Mesothelial cell of epicardium (in vitro differentiated cells): ENCODE measurements around the gene ARHGEF28. TPM values are rescaled to one million over a fixed set of nuclear protein-coding genes. Genes with fewer than 3 reads are reported as not detected.

Experiments
- DNase-seq, 2 experiments: peaks; one replicate each; pipeline ENCODE4 v3.0.0; 2021; ENCODE audit warnings: low spot score in 2 of 2; ENCODE audit not compliant: unreplicated experiment in 2 of 2
- H3K27ac Mint-ChIP-seq: 2 replicates; pipeline ENCODE4 v1.8.0; 2021; ENCODE audit warnings: mixed read lengths
- H3K27me3 Mint-ChIP-seq: 2 replicates; pipeline ENCODE4 v1.8.0; 2021; ENCODE audit warnings: low read depth, mixed read lengths
- H3K36me3 Mint-ChIP-seq: 2 replicates; pipeline ENCODE4 v1.8.0; 2021; ENCODE audit warnings: mixed read lengths
- H3K4me1 Mint-ChIP-seq: 2 replicates; pipeline ENCODE4 v1.8.0; 2021; ENCODE audit warnings: mixed read lengths
- H3K4me3 Mint-ChIP-seq: 2 replicates; pipeline ENCODE4 v1.8.0; 2021; ENCODE audit warnings: mild to moderate bottlenecking, moderate library complexity, mixed read lengths
- H3K9me3 Mint-ChIP-seq: 2 replicates; pipeline ENCODE4 v1.8.0; 2021; ENCODE audit warnings: mixed read lengths
- total RNA-seq: library from RNA; stranded (reverse); gene quantifications from 3 replicates; pipeline ENCODE4 v1.2.1, GENCODE V29; 2021
- TF ChIP-seq, protein P1 (sequence below): fragments of 200-600 bp; sonication (generic); IDR thresholded peaks from one replicate; pipeline ENCODE4 v1.5.0; 2021; ENCODE audit warnings: antibody characterized with exemption; ENCODE audit not compliant: unreplicated experiment

Gene ARHGEF28
- total RNA-seq, result 0.22 to 0.40 TPM (median 0.29 TPM) in 3 replicates

DNA sequence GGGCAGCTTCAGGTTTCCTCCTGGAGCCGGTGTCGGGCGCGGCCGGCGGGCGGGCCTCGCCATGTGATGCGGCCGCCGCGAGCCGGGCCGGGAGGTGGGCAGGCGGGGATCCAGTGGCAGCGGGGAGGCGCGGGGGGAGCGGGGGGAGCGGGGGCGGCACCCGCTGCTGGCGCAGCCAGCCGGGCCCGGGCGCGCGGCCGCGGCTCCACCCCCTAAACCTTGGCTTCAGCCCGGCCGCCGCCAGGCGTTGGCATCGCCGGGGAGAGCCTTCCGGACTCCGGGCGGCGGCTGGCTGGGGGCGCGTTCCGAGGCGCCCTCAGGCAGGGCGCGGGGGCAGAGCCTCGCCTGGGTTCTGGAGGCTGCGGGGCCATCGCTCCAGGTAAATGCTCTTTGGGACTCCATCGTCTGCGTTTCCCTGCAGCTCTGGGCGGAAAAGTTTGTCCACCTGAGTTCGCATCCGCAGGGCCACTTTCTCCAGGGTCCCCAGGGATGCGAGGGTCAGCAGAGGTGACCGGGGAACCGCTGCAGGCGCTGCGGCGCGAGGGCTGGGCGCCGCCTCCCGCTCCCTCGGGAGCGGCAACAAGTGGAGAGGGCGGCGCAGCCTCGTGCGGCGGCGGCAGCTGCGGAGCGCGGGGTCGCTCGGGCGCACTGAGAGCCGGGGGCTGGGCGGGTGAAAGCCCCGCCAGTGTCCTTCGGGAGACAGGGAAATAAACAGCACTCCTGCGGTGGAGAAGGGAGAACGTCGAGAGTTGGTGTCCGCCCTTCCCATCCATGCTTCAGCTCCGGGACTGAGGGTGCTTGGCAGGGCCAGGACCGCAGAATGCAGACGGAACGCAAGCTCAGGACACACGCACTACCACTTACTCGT, at the start of gene ARHGEF28:
Gene ARHGEF28 (plus strand): TSS at position 253 of the 868 bp plus-strand sequence. CDS start 58,656 bp downstream, outside the sequence.
- peak within 1 kb of the TSS; percentile 62 for H3K4me3 Mint-ChIP-seq
- TF ChIP-seq, protein P1, sequence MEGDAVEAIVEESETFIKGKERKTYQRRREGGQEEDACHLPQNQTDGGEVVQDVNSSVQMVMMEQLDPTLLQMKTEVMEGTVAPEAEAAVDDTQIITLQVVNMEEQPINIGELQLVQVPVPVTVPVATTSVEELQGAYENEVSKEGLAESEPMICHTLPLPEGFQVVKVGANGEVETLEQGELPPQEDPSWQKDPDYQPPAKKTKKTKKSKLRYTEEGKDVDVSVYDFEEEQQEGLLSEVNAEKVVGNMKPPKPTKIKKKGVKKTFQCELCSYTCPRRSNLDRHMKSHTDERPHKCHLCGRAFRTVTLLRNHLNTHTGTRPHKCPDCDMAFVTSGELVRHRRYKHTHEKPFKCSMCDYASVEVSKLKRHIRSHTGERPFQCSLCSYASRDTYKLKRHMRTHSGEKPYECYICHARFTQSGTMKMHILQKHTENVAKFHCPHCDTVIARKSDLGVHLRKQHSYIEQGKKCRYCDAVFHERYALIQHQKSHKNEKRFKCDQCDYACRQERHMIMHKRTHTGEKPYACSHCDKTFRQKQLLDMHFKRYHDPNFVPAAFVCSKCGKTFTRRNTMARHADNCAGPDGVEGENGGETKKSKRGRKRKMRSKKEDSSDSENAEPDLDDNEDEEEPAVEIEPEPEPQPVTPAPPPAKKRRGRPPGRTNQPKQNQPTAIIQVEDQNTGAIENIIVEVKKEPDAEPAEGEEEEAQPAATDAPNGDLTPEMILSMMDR, result no peak
- H3K27ac Mint-ChIP-seq, result no peak within 1 kb of the TSS
- DNase-seq, result peak; percentile 32 to 45
- H3K4me1 Mint-ChIP-seq, result peaks cover 2% of the 10 kb centered on the region
- peaks cover 87% of the 10 kb centered on the region for H3K27me3 Mint-ChIP-seq
- no peaks in the 10 kb centered on the region for H3K9me3 Mint-ChIP-seq
- H3K36me3 Mint-ChIP-seq, result no peaks in the 10 kb centered on the region

- no peaks in the 10 kb centered on the region for H3K27me3 Mint-ChIP-seq
- peaks cover 21% of the 10 kb centered on the region for H3K36me3 Mint-ChIP-seq
Measured at GRCh38 chr5:73582285-73583145, 43.5 kb upstream of the ARHGEF28 start.

GRCh38 chr5:73587923-73588322, 38.1 kb upstream of the ARHGEF28 start:
- Mint-ChIP-seq H3K9me3 (no peaks in the 10 kb centered on the region), H3K27ac (no peak overlapping the region), H3K36me3 (no peaks in the 10 kb centered on the region), H3K4me1 (no peaks in the 10 kb centered on the region), H3K4me3 (no peak overlapping the region), H3K27me3 (peaks cover 7% of the 10 kb centered on the region)
- TF ChIP-seq, protein P1, result no peak
- DNase-seq, result no peak

More at GRCh38 chr5:73582285-73583145, 43.5 kb upstream of the ARHGEF28 start:
- no peak overlapping the region for H3K27ac Mint-ChIP-seq
- no peaks in the 10 kb centered on the region for H3K4me1 Mint-ChIP-seq
- no peaks in the 10 kb centered on the region for H3K9me3 Mint-ChIP-seq
- TF ChIP-seq, protein P1, result no peak
- no peak overlapping the region for H3K4me3 Mint-ChIP-seq
- no peak for DNase-seq

DNA sequence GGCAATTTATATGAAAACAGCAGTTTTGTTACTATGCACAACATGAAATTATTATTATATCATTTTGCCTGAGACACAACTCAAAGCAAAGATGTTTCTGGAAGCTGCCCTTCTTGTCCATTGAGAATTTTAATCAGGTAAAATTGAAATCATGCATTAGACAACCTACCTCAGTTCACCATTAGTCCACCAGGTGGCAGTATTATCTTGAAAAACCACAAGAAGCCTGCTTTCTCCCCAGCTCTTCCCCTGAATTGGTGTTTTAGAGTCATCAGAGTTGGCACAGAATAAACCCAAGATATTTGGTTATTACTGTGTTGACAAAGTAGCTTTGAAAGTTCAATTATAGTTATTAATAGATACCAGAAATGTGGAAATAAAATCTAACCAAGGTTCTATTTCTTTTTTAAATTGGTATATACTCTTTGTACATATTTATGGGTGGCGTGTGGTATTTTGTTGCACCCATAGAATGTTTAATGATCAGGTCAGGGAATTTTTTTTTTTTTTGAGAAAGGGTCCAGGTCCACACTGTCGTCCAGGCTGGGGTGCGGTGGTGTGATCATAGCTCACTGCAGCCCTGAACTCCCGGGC, 34.8 kb upstream of the ARHGEF28 start:
- Mint-ChIP-seq H3K27me3 (peaks cover 9% of the 10 kb centered on the region), H3K4me1 (no peaks in the 10 kb centered on the region), H3K27ac (no peak overlapping the region), H3K9me3 (no peaks in the 10 kb centered on the region), H3K36me3 (no peaks in the 10 kb centered on the region), H3K4me3 (no peak overlapping the region)
- TF ChIP-seq, protein P1, result peak; percentile 96
- no peak for DNase-seq

GRCh38 chr5:73591698-73592501, 34.1 kb upstream of the ARHGEF28 start:
- TF ChIP-seq, protein P1, result no peak
- no peaks in the 10 kb centered on the region for H3K36me3 Mint-ChIP-seq
- no peak overlapping the region for H3K4me3 Mint-ChIP-seq
- no peak overlapping the region for H3K27ac Mint-ChIP-seq
- no peaks in the 10 kb centered on the region for H3K4me1 Mint-ChIP-seq
- no peak for DNase-seq
- H3K9me3 Mint-ChIP-seq, result no peaks in the 10 kb centered on the region
- peaks cover 12% of the 10 kb centered on the region for H3K27me3 Mint-ChIP-seq
